Epithelial cell of esophagus (primary cell): ENCODE data around the gene NPRL2.
"Not testable (repeated sequence)": the region's sequence is repeated elsewhere in the genome, so short reads cannot be mapped to it uniquely, and the experiment has no call there.

Experiments used
- DNase-seq: peaks from one replicate; pipeline ENCODE4 v3.0.0; 2010; ENCODE audit warnings: low read depth
- H3K4me3 ChIP-seq: 2 replicates; pipeline ENCODE4 v1.5.1; 2011; ENCODE audit warnings: mild to moderate bottlenecking, low read length, control low read depth
- CTCF ChIP-seq: IDR thresholded peaks from 2 replicates; pipeline ENCODE4 v1.5.1; 2011; ENCODE audit warnings: low read depth, mild to moderate bottlenecking, low read length, control low read depth, inconsistent platforms; ENCODE audit not compliant: insufficient read depth; ENCODE audit errors: missing control alignments

Gene NPRL2

GRCh38 chr3:50318615-50319014, 32.0 kb downstream of the NPRL2 start:
- H3K4me3 ChIP-seq: no peak overlapping the region
- DNase-seq: no peak

GRCh38 chr3:50318163-50318562, 32.4 kb downstream of the NPRL2 start:
- no peak for TF ChIP-seq CTCF
- H3K4me3 ChIP-seq: no peak overlapping the region
- no peak for DNase-seq

More at GRCh38 chr3:50318615-50319014, 32.0 kb downstream of the NPRL2 start:
- no peak for TF ChIP-seq CTCF

GRCh38 chr3:50317300-50317699, 33.3 kb downstream of the NPRL2 start:
- H3K4me3 ChIP-seq: no peak overlapping the region
- TF ChIP-seq CTCF: no peak
- no peak for DNase-seq

GRCh38 chr3:50316657-50317242, 33.8 kb downstream of the NPRL2 start:
- no peak overlapping the region for H3K4me3 ChIP-seq
- no peak for TF ChIP-seq CTCF
- peak; percentile 99 for DNase-seq

- no peak for TF ChIP-seq CTCF
- H3K4me3 ChIP-seq: no peak overlapping the region
These were observed 35.8 kb downstream of the NPRL2 start for GRCh38 chr3:50314816-50315215.

GRCh38 chr3:50314342-50314741, 36.2 kb downstream of the NPRL2 start:
- no peak overlapping the region for H3K4me3 ChIP-seq
- DNase-seq: no peak
- no peak for TF ChIP-seq CTCF

More at GRCh38 chr3:50314816-50315215, 35.8 kb downstream of the NPRL2 start:
- no peak for DNase-seq

GRCh38 chr3:50312041-50312440, 38.5 kb downstream of the NPRL2 start:
- H3K4me3 ChIP-seq, DNase-seq: not testable (repeated sequence)

- no peak overlapping the region for H3K4me3 ChIP-seq
- DNase-seq: peak; percentile 66
These were observed 46.0 kb downstream of the NPRL2 start for GRCh38 chr3:50304601-50305000.

More at GRCh38 chr3:50304601-50305000, 46.0 kb downstream of the NPRL2 start:
- no peak for TF ChIP-seq CTCF
